ENCODE measurements around the gene ARHGEF4. TPM values are rescaled to one million over a fixed set of nuclear protein-coding genes. Genes with fewer than 3 reads are reported as not detected.
"Not testable (repeated sequence)": the region's sequence is repeated elsewhere in the genome, so short reads cannot be mapped to it uniquely, and the experiment has no call there.

ARHGEF4 gene
- total RNA-seq, 1 experiment from 2014 or later: 12.6 TPM

DNA sequence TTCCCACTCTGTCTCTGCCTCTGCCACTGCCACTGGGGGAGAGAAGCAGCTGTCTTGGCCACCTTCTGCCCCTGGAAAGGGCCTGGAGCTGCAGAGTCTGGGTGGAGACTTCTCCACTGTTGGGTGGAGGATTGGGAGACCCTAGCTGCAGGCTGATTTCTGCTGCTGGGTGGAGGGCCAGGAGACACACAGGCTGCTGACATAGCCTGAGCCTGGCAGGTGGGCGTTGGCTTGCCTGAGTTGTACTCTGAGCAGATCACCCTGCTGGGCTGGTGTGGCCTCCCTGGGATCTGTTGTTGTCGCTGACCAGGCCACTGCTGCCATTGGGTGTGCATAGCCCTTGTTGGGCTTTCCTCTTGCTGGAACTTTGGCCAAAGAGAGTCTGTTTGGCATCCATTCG is 64.3 kb downstream of the ARHGEF4 start:
- no peak for TF ChIP-seq CTCF (conservative IDR thresholded peaks at IDR 0.05)
- H3K27ac ChIP-seq (ENCODE audit: insufficient read length, low read depth, low read length): no peak overlapping the region
- no peak overlapping the region for H2BK120ac ChIP-seq (ENCODE audit: low read depth, low read length, poor library complexity, severe bottlenecking)

GRCh38 chr2:130901626-130902025 is 64.9 kb downstream of the ARHGEF4 start:
- DNase-seq; H3K23ac ChIP-seq (ENCODE audit: insufficient read length, low read depth, low read length); H3K14ac ChIP-seq (ENCODE audit: insufficient read depth, low read length); H3K9ac ChIP-seq (ENCODE audit: extremely low read depth, insufficient read length, low read length); H2BK5ac ChIP-seq (ENCODE audit: insufficient read length, low read length); H3K27ac ChIP-seq (ENCODE audit: insufficient read length, low read depth, low read length); H3T11ph ChIP-seq (ENCODE audit: low read length); H4K5ac ChIP-seq (ENCODE audit: insufficient read length, low read depth, low read length); H3K27ac Mint-ChIP-seq; H3K27me3 Mint-ChIP-seq (ENCODE audit: low read depth); H3K79me1 ChIP-seq (ENCODE audit: insufficient read depth, low read depth, low read length, poor library complexity, severe bottlenecking); H3K23me2 ChIP-seq (ENCODE audit: insufficient read length, low read depth, low read length, poor library complexity, severe bottlenecking); H3K18ac ChIP-seq (ENCODE audit: insufficient read length, low read depth, low read length); H2AFZ ChIP-seq (ENCODE audit: low read length); H3K27me3 ChIP-seq (ENCODE audit: insufficient read depth, low read length); H3K4me2 ChIP-seq (ENCODE audit: insufficient read depth, insufficient read length, low read length); H3K9me3 ChIP-seq (ENCODE audit: control insufficient read depth, low read depth, low read length); H2BK120ac ChIP-seq (ENCODE audit: low read depth, low read length, poor library complexity, severe bottlenecking); H3K56ac ChIP-seq (ENCODE audit: insufficient read length, low read depth, low read length); H3K4ac ChIP-seq (ENCODE audit: low read depth, low read length); H4K91ac ChIP-seq (ENCODE audit: insufficient read length, low read depth, low read length); H3K79me2 ChIP-seq (ENCODE audit: insufficient read depth, low read length); H2BK20ac ChIP-seq (ENCODE audit: low read depth, low read length, poor library complexity, severe bottlenecking); H3K4me1 ChIP-seq (ENCODE audit: insufficient read depth, low read length); H2BK15ac ChIP-seq (ENCODE audit: low read depth, low read length); H4K20me1 ChIP-seq (ENCODE audit: control insufficient read depth, insufficient read depth, insufficient read length); H3K4me3 Mint-ChIP-seq; H2AK5ac ChIP-seq (ENCODE audit: insufficient read length, low read length); H4K8ac ChIP-seq (replicated peaks; ENCODE audit: insufficient read length, low read depth, low read length); H2BK12ac ChIP-seq (ENCODE audit: insufficient read length, low read depth, low read length): not testable (repeated sequence)
- peaks cover 34 to 39% of the 10 kb centered on the region in 2 experiments for H3K4me1 Mint-ChIP-seq
- peaks cover 11 to 18% of the 10 kb centered on the region in 2 experiments for H3K9me3 Mint-ChIP-seq
- H3K36me3 Mint-ChIP-seq (ENCODE audit: insufficient read depth in 1 of 3, low read depth in 3 of 3): peaks cover 0 to 12% (median 7%) of the 10 kb centered on the region in 3 experiments; a peak in 5 of 7 replicates
- WGBS (ENCODE audit: extremely low coverage, insufficient read length, low lambda C conversion rate): no CpG with 5 or more reads among the region's 9 CpGs

More for the DNA sequence above, 64.3 kb downstream of the ARHGEF4 start:
- no peak overlapping the region for H2BK12ac ChIP-seq (ENCODE audit: insufficient read length, low read depth, low read length)
- peaks cover 8% of the 10 kb centered on the region for H3K27me3 Mint-ChIP-seq (ENCODE audit: low read depth)
- no peak overlapping the region for H3K4me2 ChIP-seq (ENCODE audit: insufficient read depth, insufficient read length, low read length)
- H3K23me2 ChIP-seq (ENCODE audit: insufficient read length, low read depth, low read length, poor library complexity, severe bottlenecking): no peaks in the 10 kb centered on the region
- H3K9ac ChIP-seq (ENCODE audit: extremely low read depth, insufficient read length, low read length): no peak overlapping the region
- no peak overlapping the region for H2BK15ac ChIP-seq (ENCODE audit: low read depth, low read length)
- peaks cover 0 to 9% (median 7%) of the 10 kb centered on the region in 3 experiments; a peak in 5 of 7 replicates for H3K36me3 Mint-ChIP-seq (ENCODE audit: insufficient read depth in 1 of 3, low read depth in 3 of 3)
- no peak overlapping the region for H4K8ac ChIP-seq (replicated peaks; ENCODE audit: insufficient read length, low read depth, low read length)
- no peak overlapping the region for H4K5ac ChIP-seq (ENCODE audit: insufficient read length, low read depth, low read length)
- no peak for DNase-seq
- no peak overlapping the region for H3K56ac ChIP-seq (ENCODE audit: insufficient read length, low read depth, low read length)
- H4K91ac ChIP-seq (ENCODE audit: insufficient read length, low read depth, low read length): no peak overlapping the region
- H4K20me1 ChIP-seq (ENCODE audit: control insufficient read depth, insufficient read depth, insufficient read length): no peaks in the 10 kb centered on the region
- H3K23ac ChIP-seq (ENCODE audit: insufficient read length, low read depth, low read length): no peak overlapping the region
- H3K4me3 Mint-ChIP-seq: no peak overlapping the region
- WGBS (ENCODE audit: extremely low coverage, insufficient read length, low lambda C conversion rate): no CpG with 5 or more reads among the region's 3 CpGs
- H3K27me3 ChIP-seq (ENCODE audit: insufficient read depth, low read length): no peaks in the 10 kb centered on the region
- H3K79me1 ChIP-seq (ENCODE audit: insufficient read depth, low read depth, low read length, poor library complexity, severe bottlenecking): no peaks in the 10 kb centered on the region
- no peak overlapping the region for H3K27ac Mint-ChIP-seq
- H3K14ac ChIP-seq (ENCODE audit: insufficient read depth, low read length): no peak overlapping the region
- H2AK5ac ChIP-seq (ENCODE audit: insufficient read length, low read length): no peak overlapping the region
- no peak overlapping the region for H3K4ac ChIP-seq (ENCODE audit: low read depth, low read length)
- peaks cover 39 to 45% of the 10 kb centered on the region in 2 experiments for H3K4me1 Mint-ChIP-seq
- H3K18ac ChIP-seq (ENCODE audit: insufficient read length, low read depth, low read length): no peak overlapping the region
- peaks cover 6 to 13% of the 10 kb centered on the region in 2 experiments; a peak in 4 of 5 replicates for H3K9me3 Mint-ChIP-seq
- peaks cover 5% of the 10 kb centered on the region; the same call in 1 of the 2 replicates for H3K4me1 ChIP-seq (ENCODE audit: insufficient read depth, low read length)
- H2AFZ ChIP-seq (ENCODE audit: low read length): no peak overlapping the region
- no peak overlapping the region for H2BK5ac ChIP-seq (ENCODE audit: insufficient read length, low read length)
- H3T11ph ChIP-seq (ENCODE audit: low read length): no peak overlapping the region
- no peaks in the 10 kb centered on the region for H3K79me2 ChIP-seq (ENCODE audit: insufficient read depth, low read length)
- no peaks in the 10 kb centered on the region for H3K9me3 ChIP-seq (ENCODE audit: control insufficient read depth, low read depth, low read length)
- H2BK20ac ChIP-seq (ENCODE audit: low read depth, low read length, poor library complexity, severe bottlenecking): no peak overlapping the region
